ENCODE measurements around the gene ANAPC1.
"Not testable (repeated sequence)": the region's sequence is repeated elsewhere in the genome, so short reads cannot be mapped to it uniquely, and the experiment has no call there.

The ANAPC1 gene

DNA sequence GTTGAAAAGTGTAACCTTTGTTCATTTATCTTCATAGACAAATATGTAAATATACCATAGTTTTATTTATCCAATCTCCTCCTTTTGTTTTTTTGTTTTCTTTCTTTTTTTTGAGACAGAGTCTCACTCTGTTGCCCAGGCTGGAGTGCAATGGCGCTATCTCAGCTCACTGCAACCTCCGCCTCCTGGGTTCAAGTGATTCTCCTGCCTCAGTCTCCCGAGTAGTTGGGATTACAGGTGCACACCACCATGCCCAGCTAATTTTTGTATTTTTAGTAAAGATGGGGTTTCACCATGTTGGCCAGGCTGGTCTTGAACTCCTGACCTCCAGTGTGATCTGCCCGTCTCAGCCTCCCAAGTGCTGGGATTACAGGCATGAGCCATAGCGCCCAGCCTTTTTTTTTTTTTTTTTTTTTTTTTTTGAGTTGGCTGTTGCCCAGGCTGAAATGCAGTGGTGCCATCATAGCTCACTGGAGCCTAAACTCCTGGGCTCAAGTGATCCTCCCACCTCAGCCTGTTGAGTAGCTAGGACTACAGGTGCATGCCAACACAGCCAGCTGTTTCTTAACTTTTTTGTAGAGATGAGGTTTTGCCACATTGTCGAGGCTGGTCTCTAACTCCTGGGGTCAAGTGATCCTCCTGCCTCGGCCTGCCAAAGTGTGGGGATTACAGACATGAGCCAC is 27.4 kb upstream of the ANAPC1 start:
- not testable (repeated sequence) for H3K4me1 Mint-ChIP-seq (ENCODE audit: low read depth in 2 of 2); DNase-seq; H3K27me3 Mint-ChIP-seq; H3K27ac Mint-ChIP-seq; H3K4me3 Mint-ChIP-seq; H3K36me3 Mint-ChIP-seq (ENCODE audit: insufficient read depth); H3K9me3 Mint-ChIP-seq; ATAC-seq (replicated peaks)

DNA sequence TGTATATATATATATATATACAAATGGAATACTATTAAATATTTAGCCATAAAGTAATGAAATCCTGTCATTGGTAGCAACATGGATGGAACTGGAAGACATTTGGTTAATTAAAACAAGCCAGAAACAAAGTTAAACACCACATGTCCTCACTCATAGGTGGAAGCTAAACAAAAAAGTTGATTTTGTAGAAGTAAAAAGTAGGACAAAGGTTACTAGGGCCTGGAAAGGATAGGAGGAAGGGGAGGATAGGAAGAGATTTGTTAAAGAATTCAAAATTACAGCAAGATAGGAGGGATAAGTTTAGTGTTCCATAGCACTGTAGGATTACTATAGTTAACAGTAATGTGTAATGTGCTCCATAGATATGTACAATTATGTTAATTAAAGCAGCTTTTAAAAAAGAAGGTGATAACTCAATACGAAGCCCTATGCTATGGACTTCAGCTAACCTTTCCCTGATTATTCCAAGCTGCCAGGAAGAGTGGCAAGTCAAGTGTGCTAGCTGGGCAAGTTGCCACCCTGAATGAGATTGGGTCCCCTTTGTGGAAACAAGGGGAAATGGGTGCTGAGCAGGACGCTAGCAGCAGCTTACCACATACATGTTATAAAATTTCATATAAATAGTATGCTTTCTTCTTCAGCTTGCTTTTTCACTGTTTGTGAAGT is 26.8 kb upstream of the ANAPC1 start:
- peaks cover 0 to 5% of the 10 kb centered on the region in 2 donors for H3K4me1 Mint-ChIP-seq (ENCODE audit: low read depth in 2 of 2)
- no peaks in the 10 kb centered on the region for H3K36me3 Mint-ChIP-seq (ENCODE audit: insufficient read depth)
- no peak for ATAC-seq (replicated peaks)
- H3K27ac Mint-ChIP-seq, result peak overlapping the region in 1 of 2 donors; percentile 15
- H3K9me3 Mint-ChIP-seq, result no peaks in the 10 kb centered on the region
- no peak overlapping the region for H3K4me3 Mint-ChIP-seq
- DNase-seq, result no peak
- H3K27me3 Mint-ChIP-seq, result no peaks in the 10 kb centered on the region

DNA sequence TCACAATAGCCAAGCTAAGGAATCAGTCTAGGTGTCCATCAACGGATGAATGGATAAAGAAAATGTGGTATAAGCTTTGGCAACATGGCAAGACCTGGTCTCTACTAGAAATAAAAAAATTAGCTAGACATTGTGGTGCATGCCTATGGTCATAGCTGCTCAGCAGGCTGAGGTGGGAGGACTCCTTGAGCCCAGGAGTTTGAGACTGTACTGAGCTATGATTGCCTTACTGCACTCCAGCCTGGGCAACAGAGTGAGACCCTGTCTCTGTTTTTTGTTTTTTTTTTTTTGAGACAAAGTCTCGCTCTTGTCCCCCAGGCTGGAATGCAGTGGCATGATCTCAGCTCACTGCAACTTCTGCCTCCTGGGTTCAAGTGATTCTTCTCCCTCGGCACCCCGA is 26.0 kb upstream of the ANAPC1 start:
- H3K36me3 Mint-ChIP-seq (ENCODE audit: insufficient read depth); H3K9me3 Mint-ChIP-seq; DNase-seq; H3K4me3 Mint-ChIP-seq; H3K27me3 Mint-ChIP-seq; H3K27ac Mint-ChIP-seq; ATAC-seq (replicated peaks); H3K4me1 Mint-ChIP-seq (ENCODE audit: low read depth in 2 of 2): not testable (repeated sequence)

DNA sequence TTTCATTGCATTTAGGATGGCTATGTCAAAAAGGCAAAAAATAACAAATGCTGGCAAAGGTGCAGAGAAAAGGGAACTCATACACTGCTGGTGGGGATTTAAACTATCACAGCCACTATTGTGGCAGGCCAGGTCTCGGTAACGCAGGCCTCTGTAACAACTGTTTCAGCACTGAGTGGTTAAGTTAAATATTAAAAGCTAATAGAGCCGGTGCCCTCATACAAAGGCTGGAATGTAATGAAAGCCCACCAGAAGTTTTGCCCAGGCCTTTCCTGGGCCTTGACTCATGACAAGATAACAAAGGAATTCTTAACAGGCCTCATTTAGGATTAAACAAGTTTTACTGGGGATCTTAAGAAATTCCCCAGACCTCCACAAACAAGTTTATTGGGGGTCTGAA is 25.1 kb upstream of the ANAPC1 start:
- H3K27me3 Mint-ChIP-seq, result no peaks in the 10 kb centered on the region
- no peak overlapping the region for H3K4me3 Mint-ChIP-seq
- DNase-seq (no peak), ATAC-seq (replicated peaks) (no peak)
- peaks cover 0 to 5% of the 10 kb centered on the region in 2 donors for H3K4me1 Mint-ChIP-seq (ENCODE audit: low read depth in 2 of 2)
- no peaks in the 10 kb centered on the region for H3K36me3 Mint-ChIP-seq (ENCODE audit: insufficient read depth)
- H3K9me3 Mint-ChIP-seq, result no peaks in the 10 kb centered on the region
- H3K27ac Mint-ChIP-seq, result no peak overlapping the region

DNA sequence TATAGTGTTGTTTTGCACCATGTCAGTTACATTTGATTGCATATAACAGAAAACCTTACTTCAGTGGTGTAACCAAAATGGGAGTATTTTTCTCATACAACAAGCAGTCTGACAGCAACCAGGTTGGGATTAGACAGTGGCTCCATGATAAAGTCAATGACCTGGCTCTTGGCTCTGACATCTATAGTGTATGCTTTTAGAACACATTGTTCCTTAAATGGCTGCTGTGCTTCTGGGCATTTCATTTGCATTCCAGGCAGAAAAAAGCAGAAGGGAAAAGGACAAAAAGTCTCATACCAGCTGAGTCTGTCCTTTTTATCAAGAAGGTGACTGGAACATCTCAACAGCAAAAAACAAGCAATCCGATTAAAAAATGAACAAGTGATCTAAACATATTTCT is 24.6 kb upstream of the ANAPC1 start:
- no peak for DNase-seq
- H3K36me3 Mint-ChIP-seq (ENCODE audit: insufficient read depth), result no peaks in the 10 kb centered on the region
- peaks cover 0 to 5% of the 10 kb centered on the region in 2 donors for H3K4me1 Mint-ChIP-seq (ENCODE audit: low read depth in 2 of 2)
- no peak overlapping the region for H3K27ac Mint-ChIP-seq
- no peaks in the 10 kb centered on the region for H3K9me3 Mint-ChIP-seq
- no peak overlapping the region for H3K4me3 Mint-ChIP-seq
- ATAC-seq (replicated peaks), result no peak
- no peaks in the 10 kb centered on the region for H3K27me3 Mint-ChIP-seq

DNA sequence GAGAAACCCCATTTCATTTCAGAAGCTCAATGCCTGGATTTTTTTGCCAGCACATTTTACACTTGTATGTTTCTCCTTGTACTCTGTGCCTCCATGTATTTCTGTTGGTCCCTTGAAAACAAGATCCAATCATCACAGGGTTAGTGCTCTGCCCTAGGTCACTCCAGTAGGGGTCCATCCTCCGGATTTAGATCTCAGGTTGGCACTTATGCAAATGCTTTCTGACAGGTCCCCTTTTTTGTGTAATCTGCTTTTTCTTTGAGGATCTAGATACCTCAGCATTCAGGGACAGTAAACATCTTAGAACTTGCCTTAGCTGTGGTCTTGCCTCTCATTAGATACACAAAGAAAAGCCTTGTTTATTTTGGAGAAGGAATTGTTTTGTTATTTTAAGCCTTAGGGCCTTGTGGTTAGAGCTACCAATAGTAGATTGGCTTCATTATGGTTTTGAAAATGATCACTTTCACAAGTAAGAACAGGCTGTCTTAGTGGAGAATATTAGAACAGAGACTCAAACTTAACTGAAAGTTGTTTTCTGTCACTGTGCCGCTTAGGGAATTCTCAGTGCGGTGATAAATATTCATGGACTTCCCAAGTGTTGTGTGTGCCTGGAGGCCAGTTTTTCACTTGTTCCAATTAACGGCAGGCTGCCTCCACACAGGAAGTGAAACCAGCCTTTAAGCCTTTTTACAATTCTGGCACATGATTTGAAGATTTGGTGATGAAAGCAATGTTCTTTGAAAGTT is 22.2 kb upstream of the ANAPC1 start:
- no peak for DNase-seq
- H3K27ac Mint-ChIP-seq, result no peak overlapping the region
- no peak overlapping the region for H3K4me3 Mint-ChIP-seq
- no peak for ATAC-seq (replicated peaks)
- peaks cover 0 to 5% of the 10 kb centered on the region in 2 donors for H3K4me1 Mint-ChIP-seq (ENCODE audit: low read depth in 2 of 2)
- H3K27me3 Mint-ChIP-seq, result peaks cover 10 to 14% of the 10 kb centered on the region in 2 donors
- H3K9me3 Mint-ChIP-seq, result no peaks in the 10 kb centered on the region
- H3K36me3 Mint-ChIP-seq (ENCODE audit: insufficient read depth), result no peaks in the 10 kb centered on the region

DNA sequence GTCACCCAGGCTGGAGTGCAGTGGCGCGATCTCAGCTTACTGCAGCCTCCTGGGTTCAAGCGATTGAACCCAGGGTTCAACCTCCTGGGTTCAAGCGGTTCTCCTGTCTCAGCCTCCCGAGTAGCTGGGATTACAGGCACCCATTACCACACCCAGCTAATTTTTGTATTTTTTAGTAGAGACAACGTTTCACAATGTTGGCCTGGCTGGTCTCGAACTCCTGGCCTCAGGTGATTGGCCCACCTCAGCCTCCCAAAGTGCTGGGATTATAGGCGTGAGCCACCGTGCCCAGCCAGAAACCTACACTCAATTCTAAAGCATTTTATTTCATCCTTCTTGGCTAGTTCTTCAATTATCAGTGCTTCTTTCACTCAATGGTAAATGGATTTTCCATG is 21.5 kb upstream of the ANAPC1 start:
- not testable (repeated sequence) for H3K9me3 Mint-ChIP-seq; DNase-seq; H3K36me3 Mint-ChIP-seq (ENCODE audit: insufficient read depth); ATAC-seq (replicated peaks); H3K4me3 Mint-ChIP-seq; H3K27ac Mint-ChIP-seq
- Mint-ChIP-seq H3K27me3 (peaks cover 10 to 14% of the 10 kb centered on the region in 2 donors), H3K4me1 (ENCODE audit: low read depth in 2 of 2) (peaks cover 3 to 11% of the 10 kb centered on the region in 2 donors)

DNA sequence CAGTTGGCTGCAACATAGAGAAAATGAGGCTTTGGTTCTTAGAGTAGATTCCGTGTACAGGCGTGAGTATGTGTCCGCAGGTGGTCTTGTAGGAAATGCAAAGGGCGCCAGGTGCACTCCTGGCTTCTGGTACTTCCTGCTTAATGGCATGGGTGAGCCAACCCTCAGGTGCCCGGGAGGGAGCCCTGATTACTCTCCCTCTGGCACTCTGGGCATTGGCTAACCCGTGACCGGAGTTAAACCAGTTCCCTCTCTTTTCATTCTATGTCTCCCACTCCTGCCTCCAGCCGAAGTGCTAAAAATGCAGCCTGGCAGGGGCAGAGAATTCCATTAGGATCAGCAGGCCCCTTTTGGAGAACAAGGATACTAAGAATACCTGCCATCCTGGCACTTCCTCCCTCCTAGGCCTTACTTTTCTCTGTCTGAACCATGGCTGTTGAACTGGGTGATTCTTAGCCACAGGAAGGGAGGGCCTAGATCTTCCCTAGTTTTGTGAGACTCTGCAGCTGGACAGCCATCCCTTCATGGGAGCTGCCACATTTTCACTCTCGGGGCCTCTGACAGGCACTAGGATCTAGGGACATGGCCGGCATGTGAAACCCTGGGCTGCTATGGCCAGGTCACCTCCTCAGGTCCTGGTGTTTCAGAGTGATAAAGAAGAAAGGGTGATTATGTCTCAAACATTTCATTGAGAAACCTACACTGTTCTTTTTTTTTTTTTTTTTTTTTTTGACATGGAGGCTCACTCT is 20.9 kb upstream of the ANAPC1 start:
- no peak overlapping the region for H3K27ac Mint-ChIP-seq
- ATAC-seq (replicated peaks) (no peak), DNase-seq (no peak)
- no peaks in the 10 kb centered on the region for H3K9me3 Mint-ChIP-seq
- H3K27me3 Mint-ChIP-seq, result peaks cover 10 to 14% of the 10 kb centered on the region in 2 donors
- no peaks in the 10 kb centered on the region for H3K36me3 Mint-ChIP-seq (ENCODE audit: insufficient read depth)
- no peak overlapping the region for H3K4me3 Mint-ChIP-seq
- peaks cover 3 to 11% of the 10 kb centered on the region in 2 donors for H3K4me1 Mint-ChIP-seq (ENCODE audit: low read depth in 2 of 2)

DNA sequence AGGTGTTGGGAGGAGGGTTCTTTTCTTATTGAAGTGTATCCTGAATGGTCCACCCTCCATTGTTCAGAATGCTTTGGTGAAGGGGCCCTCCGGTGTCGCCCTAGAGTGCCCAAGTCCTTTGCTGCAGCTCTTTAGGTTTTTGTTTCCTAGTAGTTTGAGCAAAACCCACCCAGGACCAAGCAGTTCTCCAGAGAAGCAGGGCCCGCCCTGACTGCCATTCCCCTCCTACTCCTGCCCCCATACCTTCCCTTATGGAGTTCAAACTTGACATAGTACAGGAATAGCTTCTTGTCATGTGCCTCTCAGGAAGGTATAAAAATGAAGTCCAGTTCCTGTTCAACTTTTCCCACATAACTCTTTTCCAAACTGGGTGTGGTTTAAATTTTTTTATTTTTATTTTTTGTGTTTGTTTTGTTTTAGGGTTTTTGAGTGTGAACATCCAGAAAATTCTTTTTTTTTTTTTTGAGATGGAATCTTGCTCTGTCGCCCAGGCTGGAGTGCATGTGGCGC is 20.0 kb upstream of the ANAPC1 start:
- Mint-ChIP-seq H3K27me3 (peaks cover 10 to 14% of the 10 kb centered on the region in 2 donors), H3K4me3 (no peak overlapping the region), H3K9me3 (no peaks in the 10 kb centered on the region), H3K4me1 (ENCODE audit: low read depth in 2 of 2) (peaks cover 3 to 11% of the 10 kb centered on the region in 2 donors), H3K27ac (no peak overlapping the region), H3K36me3 (ENCODE audit: insufficient read depth) (no peaks in the 10 kb centered on the region)
- ATAC-seq (replicated peaks), result no peak
- no peak for DNase-seq

DNA sequence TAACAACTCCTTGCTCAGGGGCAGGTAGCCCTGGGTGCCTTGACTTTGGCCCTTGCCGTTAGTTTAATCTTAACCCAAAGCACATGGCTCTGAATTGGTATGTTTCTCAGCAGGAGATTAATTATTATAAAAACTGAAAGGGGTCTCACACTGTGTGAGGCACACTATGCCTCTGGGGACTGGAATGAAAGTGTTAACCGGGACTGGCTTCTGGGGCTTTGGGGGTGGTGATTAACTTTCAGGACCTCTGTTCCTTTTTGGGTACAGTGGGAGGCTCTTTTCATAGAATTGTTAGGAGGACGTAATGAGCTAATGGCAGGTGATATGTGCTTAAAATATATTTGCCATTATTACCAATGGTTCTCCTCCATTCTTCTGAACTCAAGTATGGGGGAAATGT is 19.5 kb upstream of the ANAPC1 start:
- Mint-ChIP-seq H3K4me1 (ENCODE audit: low read depth in 2 of 2) (peaks cover 3 to 11% of the 10 kb centered on the region in 2 donors), H3K27ac (no peak overlapping the region), H3K9me3 (no peaks in the 10 kb centered on the region), H3K36me3 (ENCODE audit: insufficient read depth) (no peaks in the 10 kb centered on the region), H3K4me3 (no peak overlapping the region), H3K27me3 (peaks cover 10 to 14% of the 10 kb centered on the region in 2 donors)
- ATAC-seq (replicated peaks) (no peak), DNase-seq (no peak)

DNA sequence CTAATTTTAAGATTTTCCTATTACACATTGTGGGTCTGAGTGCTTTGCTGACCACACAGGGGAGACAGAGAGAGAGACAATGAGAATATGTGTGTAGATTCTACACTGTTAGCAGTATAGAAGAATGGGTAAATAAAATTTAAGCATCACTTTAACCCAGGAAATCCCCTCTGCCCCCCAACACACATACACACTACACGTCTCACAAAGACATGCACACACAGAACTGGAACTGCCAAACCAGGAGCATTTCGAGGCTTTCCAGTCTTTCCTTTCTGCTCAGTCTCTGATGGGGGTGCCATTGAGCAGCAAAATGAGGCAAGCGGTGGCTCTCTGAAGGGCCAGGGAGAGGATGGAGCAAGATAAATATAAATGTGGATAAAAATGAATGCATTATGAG is 16.9 kb upstream of the ANAPC1 start:
- Mint-ChIP-seq H3K27me3 (peaks cover 19% of the 10 kb centered on the region in 2 donors), H3K4me3 (no peak overlapping the region), H3K36me3 (ENCODE audit: insufficient read depth) (no peaks in the 10 kb centered on the region), H3K9me3 (no peaks in the 10 kb centered on the region), H3K4me1 (ENCODE audit: low read depth in 2 of 2) (peaks cover 8 to 10% of the 10 kb centered on the region in 2 donors), H3K27ac (peak overlapping the region in 1 of 2 donors; percentile 56)
- no peak for ATAC-seq (replicated peaks)
- no peak for DNase-seq

DNA sequence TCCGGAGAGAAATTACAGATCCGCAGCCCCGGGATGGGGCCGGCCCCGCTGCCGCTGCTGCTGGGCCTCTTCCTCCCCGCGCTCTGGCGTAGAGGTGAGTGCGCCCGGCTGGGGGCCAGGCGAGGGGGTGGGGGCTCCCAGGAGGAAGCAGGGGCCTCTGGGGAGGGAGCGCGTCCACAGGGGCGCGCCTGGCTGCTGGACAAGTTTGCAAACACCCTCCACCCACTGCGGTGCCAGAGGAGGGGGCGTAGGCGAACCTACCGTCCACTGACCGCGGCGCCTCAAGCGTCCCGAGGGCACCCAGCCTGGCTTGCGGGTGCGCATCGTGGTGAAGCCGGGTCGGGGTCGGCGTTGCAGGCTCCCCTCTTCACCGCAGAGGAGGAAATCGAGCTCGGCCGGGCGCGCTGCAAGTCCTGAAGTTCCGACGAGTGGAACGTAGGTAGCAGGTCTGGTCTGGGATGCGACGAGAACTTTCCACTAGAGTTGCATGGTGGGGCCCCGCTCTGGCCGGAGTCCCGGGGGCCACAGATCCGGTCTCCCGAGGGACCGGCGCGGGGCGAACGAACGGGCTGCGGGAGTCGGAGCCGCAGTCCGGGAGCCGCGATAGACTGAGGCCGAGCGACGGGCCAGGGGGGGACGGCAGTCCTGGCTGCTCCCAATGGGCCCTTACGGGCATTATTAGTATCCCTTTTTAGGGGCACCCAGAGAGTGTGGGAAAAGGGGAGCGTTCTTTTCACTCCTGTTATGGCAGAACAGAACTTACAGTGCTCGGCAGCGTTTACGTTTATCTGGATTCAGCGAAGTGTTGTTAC is 14.9 kb upstream of the ANAPC1 start:
- H3K36me3 Mint-ChIP-seq (ENCODE audit: insufficient read depth), result no peaks in the 10 kb centered on the region
- peaks cover 8 to 10% of the 10 kb centered on the region in 2 donors for H3K4me1 Mint-ChIP-seq (ENCODE audit: low read depth in 2 of 2)
- peak overlapping the region; percentile 84 to 85 for H3K4me3 Mint-ChIP-seq
- H3K9me3 Mint-ChIP-seq, result no peaks in the 10 kb centered on the region
- peak; percentile 38 for ATAC-seq (replicated peaks)
- DNase-seq, result peak in 2 of 3 experiments; percentile 10 to 11
- H3K27me3 Mint-ChIP-seq, result peaks cover 21 to 28% of the 10 kb centered on the region in 2 donors
- H3K27ac Mint-ChIP-seq, result peak overlapping the region in 1 of 2 donors; percentile 35

Data from effector memory CD8-positive, alpha-beta T cell (primary cell).